Prostate gland (tissue), 2 donors: ENCODE results near the gene KCND3.

Experiments used
- CTCF ChIP-seq, 4 experiments: fragments of 200-600 bp in 2 of 4; fragments of 450-650 bp in 2 of 4; sonication (generic) in 2 of 4; IDR thresholded peaks; 1 replicate in 3 of 4; 2 replicates in 1 of 4; pipeline ENCODE4 v1.5.1; 2016 to 2019; ENCODE audit warnings: antibody characterized with exemption in 4 of 4, mild to moderate bottlenecking in 2 of 4, moderate library complexity in 2 of 4
- POLR2A ChIP-seq: fragments of 450-650 bp; IDR thresholded peaks from one replicate; pipeline ENCODE4 v1.6.1; 2016; ENCODE audit warnings: antibody characterized with exemption, mild to moderate bottlenecking

GRCh38 chr1:111878091-111878490 lies 111.4 kb downstream of the KCND3 start:
- TF ChIP-seq CTCF (IDR thresholded peaks at IDR 0.05) (no peak), POLR2A (no peak)
